HG02943 (cell line): ENCODE results near the gene SNX6.
A peak's percentile ranks its signal among the peaks of the same experiment; 100 is the strongest.
"Not testable (repeated sequence)": the region's sequence is repeated elsewhere in the genome, so short reads cannot be mapped to it uniquely, and the experiment has no call there.

Experiments
- ATAC-seq: cut with Tn5 transposase; IDR thresholded peaks from one replicate; pipeline ENCODE4 v1.9.1; 2021; ENCODE audit warnings: mild to moderate bottlenecking, low read depth, moderate library complexity; ENCODE audit not compliant: unreplicated experiment

The SNX6 gene

GRCh38 chr14:34571771-34572170, 58.2 kb downstream of the SNX6 start:
- no peak for ATAC-seq

GRCh38 chr14:34569750-34570149, 60.2 kb downstream of the SNX6 start:
- ATAC-seq = no peak

- ATAC-seq = no peak
These were observed 61.1 kb downstream of the SNX6 start for GRCh38 chr14:34568803-34569202.

GRCh38 chr14:34562776-34563150, 67.2 kb downstream of the SNX6 start:
- no peak for ATAC-seq

GRCh38 chr14:34562037-34562775, 67.7 kb downstream of the SNX6 start:
- not testable (repeated sequence) for ATAC-seq

GRCh38 chr14:34556498-34556829, 73.5 kb downstream of the SNX6 start:
- ATAC-seq = peak; percentile 52

GRCh38 chr14:34555583-34556497, 74.1 kb downstream of the SNX6 start:
- ATAC-seq = peak; percentile 80

GRCh38 chr14:34554540-34555250, 75.3 kb downstream of the SNX6 start:
- no peak for ATAC-seq

- not testable (repeated sequence) for ATAC-seq
These were observed 80.5 kb downstream of the SNX6 start for GRCh38 chr14:34549276-34549966.

GRCh38 chr14:34548472-34548981, 81.4 kb downstream of the SNX6 start:
- no peak for ATAC-seq

- peak; percentile 36 for ATAC-seq
These were observed 82.8 kb downstream of the SNX6 start for GRCh38 chr14:34547136-34547520.

GRCh38 chr14:34546272-34547135, 83.4 kb downstream of the SNX6 start:
- ATAC-seq = peak; percentile 72

- not testable (repeated sequence) for ATAC-seq
These were observed 89.5 kb downstream of the SNX6 start for GRCh38 chr14:34540181-34541059.

- ATAC-seq = peak; percentile 99
These were observed 90.4 kb downstream of the SNX6 start, which contains the start of gene EAPP for GRCh38 chr14:34539407-34540180. EAPP (minus strand) TSS chr14:34539701; CDS start chr14:34539628, 73 bp downstream.

GRCh38 chr14:34538871-34539406, 91.0 kb downstream of the SNX6 start:
- ATAC-seq = peak; percentile 11

GRCh38 chr14:34538096-34538495, 91.9 kb downstream of the SNX6 start:
- not testable (repeated sequence) for ATAC-seq

- no peak for ATAC-seq
These were observed 92.3 kb downstream of the SNX6 start for GRCh38 chr14:34537677-34538009.
